Activated naive CD8-positive, alpha-beta T cell treated with anti-CD3 and anti-CD28 coated beads, Interleukin-2, amount 50 U/mL, for 16 hours (primary cell): ENCODE results near the gene ROBO3.

Experiments
- DNase-seq: peaks from one replicate; pipeline ENCODE4 v3.0.0-alpha.2; 2020; ENCODE audit warnings: low read depth, low spot score

The ROBO3 gene

DNA sequence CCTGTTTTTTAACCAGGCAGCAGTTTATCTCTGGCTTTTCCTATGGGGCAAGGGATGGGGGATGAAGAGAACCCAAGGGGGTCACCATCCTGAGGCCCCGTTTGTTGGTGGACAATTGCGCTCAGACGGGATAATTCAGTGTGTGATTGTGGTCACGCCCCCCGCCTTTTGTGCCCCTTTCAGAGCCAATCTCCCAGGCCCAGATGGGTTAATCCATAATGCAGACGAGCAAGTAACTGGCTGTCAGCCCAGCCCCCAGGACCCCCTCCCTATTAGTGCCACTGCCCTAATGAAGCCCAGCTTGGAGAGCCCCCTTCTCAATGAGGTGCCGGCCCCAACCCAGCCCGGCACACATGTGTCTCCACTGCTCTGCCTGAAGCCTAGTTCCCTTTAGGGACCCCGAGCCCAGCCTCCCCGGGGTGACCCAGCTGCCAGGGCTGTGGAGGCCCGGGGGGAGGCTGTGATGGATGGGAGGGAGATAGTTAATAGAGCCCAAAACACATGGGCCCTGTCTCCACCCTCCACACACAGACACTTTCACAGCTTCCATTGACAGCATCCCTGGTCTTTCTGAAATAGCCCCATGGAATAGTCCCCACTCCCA, 19.1 kb upstream of the ROBO3 start:
- no peak for DNase-seq

DNA sequence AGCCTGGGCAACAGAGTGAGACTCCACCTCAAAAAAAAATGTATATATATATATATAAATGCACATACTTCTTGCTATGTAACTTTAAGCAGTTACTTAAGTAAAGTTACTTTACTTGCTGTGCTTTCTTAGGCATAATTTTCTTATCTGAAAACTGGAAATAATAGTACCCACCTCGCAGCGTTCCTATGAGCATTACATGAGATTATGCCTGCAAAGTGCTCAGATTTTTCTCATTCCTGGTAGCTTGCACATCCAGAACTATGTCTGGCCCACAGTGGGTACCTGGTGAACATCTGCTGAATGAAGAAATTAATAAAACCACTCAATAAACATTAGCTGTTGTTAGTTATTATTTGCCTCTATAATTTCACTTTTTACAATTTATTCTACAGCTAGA, 6.1 kb upstream of the ROBO3 start:
- no peak for DNase-seq

DNA sequence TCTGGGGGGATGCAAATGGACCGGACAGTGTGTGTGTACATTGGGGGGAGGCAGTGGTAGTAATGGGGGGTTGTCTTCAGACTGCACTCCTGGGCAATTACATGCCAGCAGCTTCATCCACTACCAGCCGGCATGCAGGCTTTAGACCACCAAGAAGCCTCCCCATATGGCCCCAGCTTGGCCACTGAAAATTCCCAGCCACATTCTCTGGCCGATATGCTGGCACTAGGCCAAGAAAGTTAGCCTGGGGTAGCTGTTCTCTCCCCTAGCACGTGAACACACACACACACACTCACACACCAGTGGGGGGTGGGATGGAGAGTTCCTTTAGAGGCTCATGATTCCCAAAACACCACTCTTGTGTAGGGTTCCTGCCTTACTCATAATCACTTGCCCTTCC, 3.6 kb upstream of the ROBO3 start:
- DNase-seq, result no peak

DNA sequence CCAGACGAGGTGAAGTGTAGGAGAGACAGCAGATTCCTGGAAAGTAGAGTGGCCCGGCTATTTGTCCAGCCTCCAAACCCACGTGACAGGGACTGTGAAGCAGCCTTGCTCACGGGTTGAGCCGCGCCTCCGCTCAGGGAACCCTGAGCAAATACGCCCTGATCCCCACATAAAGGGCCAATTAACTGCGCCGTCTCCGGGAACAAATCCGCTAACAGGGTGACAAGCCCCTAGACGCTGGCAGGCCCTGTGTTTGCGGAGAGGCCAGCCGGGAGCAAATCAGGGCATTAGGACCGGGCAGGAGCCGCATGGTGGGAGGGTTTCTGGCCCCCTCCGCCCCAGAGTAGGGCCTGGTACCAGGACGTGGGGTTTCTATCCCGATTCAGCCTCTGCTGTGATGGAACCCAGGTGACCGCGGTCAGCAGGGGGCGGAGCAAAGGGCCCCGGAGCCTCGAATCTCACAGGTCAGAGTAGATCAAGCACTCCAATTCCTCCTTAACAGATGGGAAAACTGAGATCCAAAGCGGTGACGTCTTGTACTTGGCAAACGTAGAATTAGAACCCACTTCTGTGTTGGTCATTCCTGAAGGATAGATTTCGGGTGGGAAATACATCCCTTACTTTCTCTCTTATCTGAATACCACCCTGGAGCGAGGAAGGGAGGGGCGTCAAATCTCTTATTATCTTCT, 2.0 kb upstream of the ROBO3 start:
- no peak for DNase-seq

DNA sequence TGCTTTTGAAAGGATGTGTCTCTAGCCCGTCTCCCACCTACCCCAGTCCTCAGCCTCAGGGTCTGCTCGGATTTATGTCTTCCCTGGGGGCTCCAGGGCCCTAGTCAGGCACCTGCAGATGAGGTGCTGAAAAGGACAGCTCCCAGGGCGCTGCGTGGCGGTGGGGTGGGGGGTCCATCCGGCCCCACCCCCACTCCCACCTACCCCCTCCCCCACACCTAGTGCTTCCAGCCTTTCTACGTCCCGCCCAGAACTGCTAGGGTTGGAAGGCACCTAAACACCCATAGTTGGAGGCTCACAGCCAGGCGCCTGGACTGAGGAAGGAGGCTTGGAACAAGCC, 1.4 kb upstream of the ROBO3 start:
- no peak for DNase-seq

DNA sequence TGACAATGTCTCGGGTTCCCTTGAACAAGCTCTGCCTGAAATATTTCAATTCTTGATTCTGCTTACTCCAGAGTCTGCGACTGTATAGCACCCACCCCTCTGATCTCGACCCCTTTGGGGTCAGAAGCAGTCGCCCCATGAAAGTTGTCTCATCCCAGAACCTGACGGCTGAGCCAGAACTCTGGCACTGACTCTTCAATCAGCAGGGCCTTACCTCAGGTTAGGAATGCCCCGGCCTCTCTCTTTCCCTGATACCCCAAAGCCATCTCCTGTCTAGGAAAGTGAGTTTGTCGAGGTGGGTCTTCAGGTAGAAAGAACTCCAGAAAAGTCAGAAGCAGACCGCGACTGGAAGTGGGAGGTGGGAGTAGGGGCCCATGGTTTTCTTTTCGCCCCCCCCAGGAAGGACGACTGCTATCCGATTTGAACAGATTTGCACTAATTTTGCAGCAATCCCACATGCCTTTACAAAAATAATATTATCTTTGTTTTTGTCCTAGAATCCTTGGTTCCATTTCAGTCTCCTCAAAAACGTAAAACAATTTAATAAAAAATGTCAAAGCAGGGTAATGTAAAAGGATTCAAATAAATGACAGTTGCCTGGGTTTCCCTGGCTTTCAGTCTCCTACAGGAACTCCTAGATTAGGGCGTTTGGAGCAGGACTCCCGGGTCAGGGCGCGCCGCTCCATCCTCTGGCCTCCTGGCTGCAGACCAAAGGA, 898 bp upstream of the ROBO3 start:
- no peak for DNase-seq

DNA sequence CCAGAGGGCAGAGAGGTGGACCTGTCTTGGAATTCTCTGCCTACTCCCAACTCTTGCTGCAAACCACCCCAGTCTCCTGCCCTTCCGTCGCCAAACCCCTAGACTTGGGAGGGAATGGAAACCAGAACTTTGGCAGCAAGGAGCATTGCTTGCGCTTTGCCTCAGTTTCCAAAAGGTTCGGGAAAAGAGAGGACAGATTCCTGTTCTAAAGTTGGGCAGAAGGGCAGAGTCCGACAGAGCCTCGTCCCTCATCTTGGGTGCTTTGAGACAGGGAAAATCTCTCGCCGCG, 396 bp upstream of the ROBO3 start:
- no peak for DNase-seq

DNA sequence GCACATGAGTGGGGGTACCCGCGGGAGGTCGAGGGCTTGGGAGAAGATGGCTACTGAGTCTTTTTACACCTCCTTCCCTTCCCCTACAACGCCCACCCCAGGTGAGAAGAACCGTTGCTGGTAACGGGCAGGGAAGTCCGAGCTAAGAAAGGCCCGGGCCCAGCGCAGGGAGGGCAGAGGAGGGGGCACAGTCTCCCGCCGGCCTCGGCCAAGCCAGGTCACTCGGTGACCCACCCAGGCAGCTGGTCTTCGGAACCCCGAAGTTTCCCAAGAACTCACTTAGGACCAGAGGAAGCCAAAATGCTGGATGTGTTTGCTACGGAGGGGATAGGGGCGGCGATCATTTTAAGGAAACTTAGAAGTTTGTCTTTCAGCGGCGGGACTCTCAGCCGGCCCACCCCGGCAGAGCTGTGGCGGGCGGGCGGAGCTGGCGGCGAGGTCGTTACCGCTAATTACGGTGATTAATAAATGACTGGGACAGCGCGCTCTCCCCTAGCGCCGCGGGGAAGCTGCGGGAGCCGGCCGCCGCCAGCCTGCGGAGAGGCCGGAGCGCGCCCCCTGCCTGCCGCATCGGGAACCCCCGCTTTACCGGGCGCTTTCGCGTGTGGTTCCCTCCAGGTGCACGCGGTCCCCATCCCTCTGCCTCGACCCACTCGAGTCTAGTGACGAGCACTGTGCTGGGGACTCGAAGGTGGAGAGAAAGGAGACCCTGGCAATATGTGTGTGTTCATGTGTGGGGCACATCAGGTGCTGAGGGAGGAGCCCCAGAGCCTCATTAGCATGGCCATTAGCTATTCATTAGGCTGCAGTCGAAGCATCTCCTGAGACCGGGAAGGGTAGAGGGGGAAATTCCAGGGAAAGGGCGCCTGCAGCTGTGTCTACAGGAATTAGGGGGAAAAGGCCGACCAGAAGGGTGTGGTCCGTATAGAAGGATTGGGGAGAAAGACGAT, 945 bp downstream of the ROBO3 start:
- DNase-seq, result no peak

DNA sequence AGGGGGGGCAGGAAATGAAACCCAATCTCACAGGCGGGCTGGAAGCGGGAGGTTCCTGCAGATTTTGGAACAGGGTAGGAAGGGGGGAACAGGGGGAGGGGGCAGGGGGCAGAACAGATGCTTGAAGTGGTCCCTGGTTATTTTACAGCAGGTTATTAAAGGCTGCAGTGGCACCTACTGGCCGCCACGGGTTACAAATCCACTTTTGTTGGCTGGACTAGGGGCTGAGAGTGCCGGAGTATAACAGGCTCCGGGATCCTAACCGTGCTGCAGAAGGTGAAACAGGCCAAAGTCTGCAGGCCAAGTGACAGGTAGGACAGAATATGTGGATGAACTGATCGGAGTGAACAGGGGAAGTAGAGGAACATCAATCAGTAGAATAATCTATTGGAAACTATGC, 2.5 kb downstream of the ROBO3 start:
- no peak for DNase-seq

DNA sequence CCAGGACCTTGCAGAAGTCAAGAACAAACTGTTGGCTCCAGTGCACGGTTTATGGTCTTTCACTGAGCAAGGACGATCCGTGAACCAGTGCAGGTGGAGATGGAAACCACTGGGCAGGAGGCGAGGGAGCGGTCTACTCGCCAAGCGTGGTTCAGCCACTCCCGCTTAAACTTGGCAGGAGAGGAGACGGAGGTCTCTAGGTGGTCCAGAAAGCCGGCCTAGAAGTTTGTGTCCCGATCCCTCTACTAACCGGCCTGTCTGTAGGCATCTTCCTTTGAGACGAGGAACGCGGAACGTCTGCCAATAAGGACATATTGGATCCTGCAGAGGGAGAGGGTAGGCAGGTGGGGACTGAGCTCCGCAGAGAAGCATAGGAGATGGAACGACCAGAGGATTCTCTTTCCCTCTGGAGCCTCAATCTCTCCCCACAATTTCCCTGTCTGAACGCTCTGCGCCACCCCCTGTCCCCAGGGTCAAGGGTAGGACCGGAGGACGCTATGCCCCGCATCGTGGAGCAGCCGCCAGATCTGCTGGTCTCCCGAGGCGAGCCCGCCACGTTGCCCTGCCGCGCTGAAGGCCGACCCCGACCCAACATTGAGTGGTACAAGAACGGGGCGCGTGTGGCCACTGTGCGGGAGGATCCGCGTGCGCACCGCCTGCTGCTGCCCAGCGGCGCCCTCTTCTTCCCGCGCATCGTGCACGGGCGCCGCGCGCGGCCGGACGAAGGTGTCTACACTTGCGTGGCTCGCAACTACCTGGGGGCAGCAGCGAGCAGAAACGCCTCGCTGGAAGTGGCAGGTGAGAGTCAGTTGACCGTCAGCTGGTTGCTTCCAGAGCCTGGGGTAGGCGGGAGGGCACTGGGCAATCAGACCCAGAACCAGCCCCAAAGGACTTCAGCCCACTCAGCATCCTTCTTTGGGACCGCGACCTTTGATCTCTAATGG, 3.4 kb downstream of the ROBO3 start:
- no peak for DNase-seq

DNA sequence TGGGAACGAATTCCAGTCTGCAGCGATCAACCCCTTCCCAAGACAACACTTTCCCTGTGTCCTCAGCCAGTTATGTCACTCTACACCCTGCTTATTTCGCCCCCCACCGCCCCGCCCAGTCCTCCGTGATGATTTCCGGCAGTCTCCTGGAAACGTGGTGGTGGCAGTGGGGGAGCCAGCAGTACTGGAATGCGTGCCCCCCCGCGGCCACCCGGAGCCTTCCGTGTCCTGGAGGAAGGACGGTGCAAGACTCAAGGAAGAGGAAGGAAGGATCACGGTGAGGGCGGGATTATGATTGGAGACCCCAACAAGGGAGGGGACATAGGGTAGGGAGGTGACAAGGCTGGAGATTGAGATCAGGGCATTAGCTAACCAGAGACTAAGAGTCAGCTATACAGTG, 4.1 kb downstream of the ROBO3 start:
- DNase-seq, result no peak

DNA sequence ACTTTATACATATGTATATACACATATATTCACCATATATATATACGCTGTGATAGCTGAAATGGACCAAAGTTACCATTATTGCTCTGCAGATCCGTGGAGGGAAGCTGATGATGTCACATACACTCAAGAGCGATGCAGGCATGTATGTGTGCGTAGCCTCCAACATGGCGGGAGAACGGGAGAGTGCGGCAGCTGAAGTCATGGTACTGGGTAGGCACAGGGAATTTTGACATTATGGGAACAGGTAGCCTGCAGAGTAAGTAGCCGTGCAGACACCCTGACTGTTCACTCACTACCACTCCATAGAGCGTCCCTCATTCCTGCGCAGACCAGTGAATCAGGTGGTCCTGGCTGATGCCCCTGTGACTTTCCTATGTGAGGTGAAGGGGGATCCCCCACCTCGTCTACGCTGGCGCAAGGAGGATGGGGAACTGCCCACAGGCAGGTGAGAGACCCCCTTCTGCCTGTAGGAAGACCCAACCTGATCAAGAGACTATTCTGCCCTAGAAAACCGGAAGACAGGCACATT, 4.7 kb downstream of the ROBO3 start:
- DNase-seq, result no peak

DNA sequence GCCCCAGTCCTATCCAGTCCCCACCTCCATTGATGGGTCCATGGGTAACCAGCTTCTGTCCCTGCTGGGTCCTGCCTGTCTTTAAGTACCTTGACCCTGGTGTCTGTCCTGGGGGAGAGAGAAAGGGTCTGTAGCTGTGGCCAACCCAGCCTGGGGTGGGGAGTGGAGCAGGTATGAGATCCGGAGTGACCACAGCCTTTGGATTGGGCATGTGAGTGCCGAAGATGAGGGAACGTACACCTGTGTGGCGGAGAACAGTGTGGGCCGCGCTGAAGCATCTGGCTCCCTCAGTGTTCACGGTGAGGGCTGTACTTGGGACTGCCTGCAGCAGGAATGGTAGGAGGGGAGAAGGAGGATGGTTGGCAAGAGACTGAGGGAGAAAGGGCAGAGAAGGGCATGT, 5.2 kb downstream of the ROBO3 start:
- DNase-seq, result no peak

DNA sequence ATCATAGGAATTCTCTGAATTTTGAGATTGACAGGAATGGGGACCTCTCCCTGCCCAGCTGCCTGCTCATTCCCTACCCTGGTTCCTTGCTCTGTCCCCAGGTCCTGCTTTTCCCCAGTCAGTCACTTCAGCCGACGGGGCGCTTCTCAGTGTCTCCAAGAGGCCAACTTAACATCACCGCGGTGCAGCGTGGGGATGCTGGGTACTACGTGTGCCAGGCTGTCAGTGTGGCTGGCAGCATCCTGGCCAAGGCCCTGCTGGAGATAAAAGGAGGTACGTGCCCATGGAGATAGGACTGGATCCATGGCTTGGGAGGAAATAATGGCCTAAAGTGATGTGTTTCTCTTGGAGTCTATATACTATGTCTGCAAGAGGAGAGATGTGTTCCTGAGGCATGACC, 7.0 kb downstream of the ROBO3 start:
- no peak for DNase-seq

DNA sequence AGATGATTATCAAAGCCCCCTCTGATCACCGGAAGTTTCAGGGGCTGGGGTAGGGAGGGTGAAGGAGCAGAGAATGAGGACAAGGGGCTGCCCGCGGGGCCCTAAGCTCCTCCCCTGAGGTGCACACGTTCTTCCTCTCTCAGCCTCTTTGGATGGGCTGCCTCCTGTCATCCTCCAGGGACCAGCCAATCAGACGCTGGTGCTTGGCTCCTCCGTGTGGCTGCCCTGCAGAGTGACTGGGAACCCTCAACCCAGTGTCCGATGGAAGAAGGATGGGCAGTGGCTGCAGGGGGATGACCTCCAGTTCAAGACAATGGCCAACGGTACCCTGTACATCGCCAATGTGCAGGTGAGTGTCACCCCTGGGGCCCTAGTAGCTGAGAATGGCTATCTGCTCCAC, 7.5 kb downstream of the ROBO3 start:
- no peak for DNase-seq

DNA sequence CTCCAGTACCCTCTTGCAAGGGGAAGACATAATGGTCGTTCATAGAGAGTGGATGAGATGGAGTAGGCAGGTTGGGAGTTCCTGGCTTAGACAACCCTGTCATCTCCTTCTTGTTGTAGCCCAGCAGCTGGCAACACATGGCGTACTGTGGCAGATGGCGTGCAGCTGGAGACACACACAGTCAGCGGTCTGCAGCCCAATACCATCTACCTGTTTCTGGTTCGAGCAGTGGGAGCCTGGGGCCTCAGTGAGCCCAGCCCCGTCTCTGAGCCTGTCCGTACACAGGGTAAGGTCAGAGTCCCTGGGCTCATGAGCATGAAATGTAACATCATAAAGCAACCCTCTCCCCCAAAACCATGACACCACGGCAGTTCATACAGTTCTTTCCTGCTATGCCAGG, 8.7 kb downstream of the ROBO3 start:
- no peak for DNase-seq

DNA sequence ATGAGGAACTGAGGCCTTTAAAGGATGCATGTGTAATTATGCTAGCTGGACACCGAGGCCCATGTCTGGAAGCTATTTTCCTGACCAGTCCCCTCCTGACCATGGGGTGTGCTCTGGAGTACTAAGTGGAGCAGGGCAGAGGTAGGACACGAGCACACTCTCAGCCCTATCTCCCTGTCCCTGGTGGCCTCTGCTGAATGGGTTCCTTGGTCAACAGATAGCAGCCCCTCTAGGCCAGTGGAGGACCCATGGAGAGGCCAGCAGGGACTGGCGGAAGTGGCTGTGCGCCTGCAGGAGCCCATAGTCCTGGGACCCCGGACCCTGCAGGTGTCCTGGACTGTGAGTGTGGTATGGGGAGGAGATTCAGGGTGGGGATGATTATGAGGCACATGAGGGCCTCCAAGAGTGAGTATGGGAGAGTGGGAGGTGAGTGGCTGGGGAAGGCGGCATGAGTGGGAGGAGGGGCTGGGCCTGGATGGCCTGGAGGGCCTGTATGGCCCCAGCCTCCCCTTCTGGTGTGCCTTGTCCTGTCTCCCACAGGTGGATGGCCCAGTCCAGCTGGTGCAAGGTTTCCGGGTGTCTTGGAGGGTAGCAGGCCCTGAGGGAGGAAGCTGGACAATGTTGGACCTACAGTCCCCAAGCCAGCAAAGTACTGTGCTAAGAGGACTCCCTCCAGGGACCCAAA, 9.5 kb downstream of the ROBO3 start:
- no peak for DNase-seq

DNA sequence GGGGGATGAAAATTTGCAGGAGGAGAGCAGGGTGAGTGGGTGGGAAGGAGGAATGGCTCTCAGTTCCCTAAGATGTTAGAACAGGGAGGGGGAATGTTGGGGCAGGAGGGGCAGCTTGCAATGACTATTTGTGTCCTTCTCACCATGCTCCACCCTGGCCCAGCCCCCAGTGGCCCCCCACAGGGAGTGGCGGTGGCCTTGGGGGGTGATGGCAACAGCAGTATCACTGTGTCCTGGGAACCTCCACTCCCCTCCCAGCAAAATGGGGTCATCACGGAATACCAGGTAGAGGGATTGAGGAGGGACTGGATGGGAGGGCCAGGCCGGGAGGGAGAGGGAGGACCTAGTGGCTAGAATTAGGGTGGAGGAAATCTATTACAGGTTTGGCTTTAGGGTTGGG, 10.2 kb downstream of the ROBO3 start:
- no peak for DNase-seq

DNA sequence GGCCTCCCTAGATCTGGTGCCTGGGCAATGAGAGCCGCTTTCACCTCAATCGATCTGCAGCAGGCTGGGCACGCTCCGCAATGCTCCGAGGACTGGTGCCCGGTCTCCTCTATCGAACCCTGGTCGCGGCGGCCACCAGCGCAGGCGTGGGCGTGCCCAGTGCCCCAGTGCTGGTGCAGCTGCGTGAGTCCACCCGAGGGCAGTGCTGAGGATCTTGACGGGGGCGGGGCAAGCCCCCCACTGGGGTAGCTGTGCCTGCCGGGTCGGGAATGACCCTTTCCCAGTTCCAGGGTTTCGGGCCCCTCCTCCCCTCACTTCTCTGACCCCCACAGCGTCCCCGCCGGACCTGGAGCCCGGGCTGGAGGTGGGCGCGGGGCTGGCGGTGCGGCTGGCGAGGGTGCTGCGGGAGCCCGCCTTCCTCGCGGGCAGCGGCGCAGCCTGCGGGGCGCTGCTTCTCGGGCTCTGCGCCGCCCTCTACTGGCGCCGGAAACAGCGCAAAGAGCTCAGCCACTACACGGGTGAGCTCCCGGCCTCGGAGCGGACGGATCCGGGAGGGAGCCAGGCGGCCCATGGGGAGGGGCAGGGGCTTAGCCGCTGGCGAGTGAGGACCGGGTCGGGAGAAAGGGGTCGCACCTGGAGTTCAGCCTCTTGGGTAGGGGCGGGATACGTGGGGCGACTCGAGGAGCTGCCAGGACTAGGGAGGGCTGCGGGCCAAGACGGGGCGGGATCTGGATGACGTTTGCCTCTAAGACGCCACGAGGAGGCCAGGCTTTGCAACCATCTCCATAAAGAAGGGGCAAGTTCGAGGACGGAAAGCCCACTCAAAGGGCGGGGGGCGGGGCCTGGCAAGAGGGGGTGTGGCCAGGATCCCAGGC, 10.9 kb downstream of the ROBO3 start:
- peak; percentile 75 for DNase-seq
